Activated T-cell treated with anti-CD3 and anti-CD28 coated beads, Interleukin-2, amount 50 U/mL, for 48 hours (primary cell): ENCODE measurements around the gene DDX10.
"Not testable (repeated sequence)": the region's sequence is repeated elsewhere in the genome, so short reads cannot be mapped to it uniquely, and the experiment has no call there.

Experiments used
- DNase-seq, 2 experiments: peaks; one replicate each; pipeline ENCODE4 v3.0.0-alpha.2; 2020

The DDX10 gene

DNA sequence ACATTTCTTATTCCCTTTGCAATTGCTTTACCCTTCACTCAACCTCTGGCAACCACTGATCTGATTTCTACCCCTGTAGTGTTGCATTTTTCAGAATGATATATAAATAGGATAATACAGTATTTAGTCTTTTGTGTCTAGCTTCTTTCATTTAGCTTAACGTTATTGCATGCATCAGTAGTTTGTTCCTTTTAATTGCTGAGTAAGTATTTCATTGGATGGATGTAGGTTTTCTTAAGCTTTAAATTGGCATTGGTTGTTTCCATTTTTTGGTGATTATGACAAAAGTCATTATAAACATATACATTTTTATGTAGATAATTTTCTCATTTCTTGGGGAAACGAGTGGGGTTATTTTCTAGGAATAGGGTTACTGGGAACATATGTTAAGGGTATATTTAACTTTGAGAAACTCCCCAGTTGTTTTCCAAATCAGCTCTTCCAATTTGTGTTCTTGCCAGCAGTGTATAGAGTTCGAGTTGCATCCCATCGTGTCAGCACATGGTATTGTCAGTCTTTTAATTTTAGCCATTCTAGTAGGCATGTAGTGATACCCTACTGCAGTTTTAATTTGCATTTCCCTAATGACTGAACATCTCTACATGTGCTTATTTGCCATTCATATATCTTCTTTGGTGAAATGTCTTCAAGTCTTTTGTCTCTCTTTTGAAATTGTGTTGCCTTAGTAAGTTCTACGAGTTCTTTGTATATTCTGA is 60.3 kb downstream of the DDX10 start:
- DNase-seq = no peak

- DNase-seq = no peak
Observed at GRCh38 chr11:108726077-108726800, 61.4 kb downstream of the DDX10 start.

- no peak for DNase-seq
Observed at GRCh38 chr11:108727665-108728064, 62.8 kb downstream of the DDX10 start.

DNA sequence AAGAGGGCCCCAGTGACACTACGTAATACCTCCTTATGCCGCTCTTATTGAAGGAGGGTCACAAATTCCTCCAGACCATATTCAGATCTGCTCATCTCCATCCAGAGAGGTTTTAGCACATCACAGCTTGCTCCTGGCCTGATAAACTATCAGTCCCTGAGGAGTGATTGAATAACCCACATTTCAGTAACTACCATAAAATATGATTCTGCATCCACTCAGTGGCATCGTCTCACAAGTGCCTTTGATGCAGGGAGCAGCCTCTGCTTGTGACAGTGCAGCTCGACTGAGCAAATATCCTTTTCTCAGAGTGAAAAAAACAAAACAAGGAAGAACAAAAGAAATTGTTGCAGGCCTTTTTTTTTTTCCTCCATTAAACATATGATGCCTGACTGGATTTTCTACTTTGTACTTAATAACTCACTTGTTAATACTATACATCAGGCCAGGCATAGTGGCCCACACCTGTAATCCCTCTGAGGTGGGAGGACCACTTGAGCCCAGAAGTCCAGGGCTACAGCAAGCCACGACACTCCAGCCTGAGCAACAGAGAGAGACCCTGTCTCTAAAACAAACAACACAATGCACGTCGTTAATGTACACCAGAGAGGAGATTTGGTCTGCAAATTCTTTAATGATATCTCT is 64.5 kb downstream of the DDX10 start:
- DNase-seq = no peak

DNA sequence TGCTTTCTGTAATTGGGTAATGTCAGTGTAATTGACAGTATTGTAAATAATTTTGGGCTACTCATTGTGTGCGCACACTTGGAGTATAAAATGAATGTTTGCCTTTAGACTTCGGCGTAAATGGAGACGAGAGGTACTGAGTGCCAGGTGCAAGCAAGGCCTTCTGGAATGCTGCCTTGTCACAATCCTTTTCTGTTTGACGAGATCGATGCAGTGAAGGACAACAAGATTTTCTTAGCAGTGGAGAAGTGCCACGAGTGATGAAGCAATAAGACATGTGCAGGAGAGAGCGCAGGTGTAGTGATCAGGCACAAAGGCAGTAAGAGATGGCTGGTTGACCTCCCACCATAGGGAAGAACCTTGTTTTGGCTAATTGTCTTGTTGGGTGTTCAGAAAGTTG is 67.5 kb downstream of the DDX10 start:
- DNase-seq = no peak

DNA sequence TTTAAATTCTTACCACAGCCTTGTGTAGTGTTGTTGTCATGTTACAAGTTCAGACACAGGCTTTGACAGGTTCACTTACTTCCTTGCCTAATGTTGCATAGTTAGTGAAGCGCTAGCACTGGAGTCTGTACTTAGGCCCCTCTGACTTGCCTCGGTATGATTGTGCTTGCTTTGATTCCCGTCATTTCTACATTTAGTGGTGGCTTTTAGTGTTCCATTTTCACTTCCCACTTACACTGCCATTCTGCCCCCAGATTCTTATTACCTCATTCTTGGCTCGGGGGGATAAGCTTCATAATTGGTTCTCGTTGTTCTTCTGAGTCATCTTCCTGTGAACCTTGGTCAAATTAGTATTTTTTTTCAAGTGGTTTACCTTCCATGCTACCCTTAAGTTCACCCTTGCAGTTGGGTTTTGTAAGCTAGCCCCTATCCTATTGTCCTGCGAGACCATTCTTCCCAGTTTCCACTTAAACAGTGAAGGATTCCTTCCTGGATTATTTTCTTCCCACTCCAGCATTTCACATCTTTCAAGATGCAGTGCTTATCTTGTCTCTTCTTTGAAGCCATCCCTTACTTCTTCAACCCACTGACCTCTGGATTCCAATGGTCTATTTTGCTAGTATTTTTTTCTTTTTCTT is 68.7 kb downstream of the DDX10 start:
- DNase-seq = peak; percentile 33 to 47

- no peak for DNase-seq
Observed at GRCh38 chr11:108734283-108734682, 69.4 kb downstream of the DDX10 start.

DNA sequence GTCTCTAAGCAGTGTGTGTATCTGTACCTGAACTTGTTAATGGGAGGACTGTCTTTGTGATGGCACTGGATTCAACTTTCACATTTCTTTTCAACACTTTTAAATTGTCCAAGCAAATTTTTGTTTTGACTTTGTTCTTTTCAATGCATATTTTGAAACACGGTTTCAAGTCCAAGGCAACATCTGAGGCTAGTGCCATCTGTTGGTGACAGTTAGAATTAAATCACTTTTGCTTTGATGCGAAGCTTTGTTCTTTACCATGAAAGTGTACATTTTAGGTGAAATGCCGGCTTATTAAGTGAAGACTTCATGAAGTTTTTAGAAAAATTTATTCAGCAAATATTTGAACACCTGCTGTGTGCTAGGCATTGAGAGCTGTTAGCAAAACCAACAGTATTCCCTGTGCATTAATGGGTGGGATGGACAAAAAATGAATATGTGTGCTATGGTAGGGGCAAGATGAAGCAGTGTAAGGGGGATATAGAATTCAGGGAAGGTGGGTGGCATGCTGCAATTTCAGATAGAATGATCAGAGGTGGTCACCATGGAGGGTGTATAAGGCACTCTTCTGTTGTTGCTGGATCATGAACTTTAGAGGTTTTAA is 70.2 kb downstream of the DDX10 start:
- no peak for DNase-seq

- DNase-seq = not testable (repeated sequence)
Observed at GRCh38 chr11:108740132-108740531, 75.3 kb downstream of the DDX10 start.

DNA sequence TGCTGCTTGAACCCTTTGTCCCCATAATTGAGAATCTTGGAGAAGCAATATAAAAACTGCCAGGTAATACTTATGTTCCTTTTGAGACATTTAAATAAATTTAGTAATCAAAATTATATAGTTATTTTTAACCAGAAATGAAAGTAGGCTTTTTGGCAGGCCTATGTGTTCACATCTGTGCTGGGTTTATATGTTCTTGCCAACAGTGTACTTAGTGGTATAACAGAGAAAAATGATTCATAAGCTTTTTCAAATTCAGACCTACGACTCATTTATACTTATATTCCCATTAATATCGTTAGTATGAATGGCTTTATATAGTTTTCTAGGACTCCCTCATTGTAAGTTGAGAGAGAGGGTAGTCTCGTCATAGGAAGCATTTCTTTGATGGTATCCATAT is 79.0 kb downstream of the DDX10 start:
- no peak for DNase-seq

- DNase-seq = no peak
Observed at GRCh38 chr11:108748968-108749367, 84.1 kb downstream of the DDX10 start.

GRCh38 chr11:108751444-108751843 is 86.6 kb downstream of the DDX10 start:
- no peak for DNase-seq

DNA sequence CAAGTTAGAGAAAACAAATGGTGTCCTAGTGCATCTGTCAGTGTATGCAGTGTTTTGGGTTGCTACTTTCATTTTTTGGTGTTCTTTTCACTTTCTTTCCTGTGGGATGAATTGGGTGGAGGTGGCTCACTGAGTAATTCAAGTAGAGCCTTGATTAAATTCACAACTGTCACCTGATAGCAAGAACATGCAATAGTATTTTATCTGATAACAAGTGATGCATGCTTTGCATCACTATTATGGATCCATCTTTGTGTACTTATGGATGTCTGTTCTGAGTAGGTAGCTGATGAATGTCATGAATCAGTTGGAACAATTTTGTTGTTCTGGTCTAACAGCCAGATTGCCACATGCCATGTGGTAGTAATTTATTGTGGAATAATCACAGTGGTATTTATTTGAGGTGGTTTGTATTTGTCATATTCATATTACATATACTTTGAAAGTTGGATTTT is 87.5 kb downstream of the DDX10 start:
- no peak for DNase-seq

DNA sequence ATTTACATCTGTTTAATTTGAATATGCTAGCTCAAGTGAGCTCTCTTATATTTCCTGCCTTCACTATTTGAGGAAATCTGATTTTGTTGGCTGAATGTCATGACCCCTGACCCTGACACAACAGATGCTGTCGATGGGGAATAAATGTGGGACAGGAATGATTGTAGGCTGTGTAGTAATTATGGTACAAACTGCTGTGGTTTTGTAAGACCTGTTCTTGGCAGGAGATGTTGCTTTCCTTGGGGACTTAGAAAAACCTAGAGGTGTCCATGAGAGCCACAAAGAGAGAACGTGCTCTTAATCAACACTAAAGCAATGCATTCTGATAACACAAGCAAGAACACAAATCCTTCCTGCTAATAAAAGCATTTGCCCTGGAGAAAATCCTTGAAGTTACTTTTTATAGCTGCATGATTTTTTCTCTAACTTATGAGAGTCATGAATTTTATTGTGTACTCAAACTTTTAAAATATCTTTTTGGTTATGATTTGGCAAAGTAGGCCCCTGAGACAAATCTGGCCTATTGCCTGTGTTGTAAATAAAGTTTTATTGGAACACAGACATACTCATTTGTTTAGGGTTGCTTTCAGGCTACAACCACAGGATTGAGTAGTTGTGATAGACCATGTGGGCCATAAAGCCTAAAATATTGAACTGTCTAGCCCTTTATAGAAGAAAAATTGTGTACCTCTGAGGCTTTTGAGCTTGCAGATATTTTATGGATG is 90.2 kb downstream of the DDX10 start:
- no peak for DNase-seq

- no peak for DNase-seq
Observed at GRCh38 chr11:108757630-108758029, 92.8 kb downstream of the DDX10 start.

DNA sequence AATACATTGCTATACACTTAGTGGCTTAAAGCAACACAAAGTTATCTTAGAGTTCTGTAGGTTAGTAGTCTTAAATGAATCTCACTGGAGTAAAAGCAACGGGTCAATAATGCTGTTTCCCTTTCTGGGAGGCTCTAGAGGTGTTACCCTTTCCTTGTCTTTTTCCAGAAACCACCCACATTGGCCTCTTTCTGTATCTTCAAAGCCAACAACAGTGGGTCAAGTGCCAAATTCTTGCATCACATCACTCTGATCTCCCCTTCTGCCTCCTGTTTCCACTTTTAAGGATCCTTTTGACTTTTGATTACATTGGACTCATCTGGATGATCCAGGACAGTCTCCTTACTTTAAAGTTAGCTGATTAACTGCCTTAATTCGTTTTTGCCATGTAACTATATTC is 93.6 kb downstream of the DDX10 start:
- DNase-seq = no peak

- no peak for DNase-seq
Observed at GRCh38 chr11:108766596-108767173, 101.8 kb downstream of the DDX10 start.

DNA sequence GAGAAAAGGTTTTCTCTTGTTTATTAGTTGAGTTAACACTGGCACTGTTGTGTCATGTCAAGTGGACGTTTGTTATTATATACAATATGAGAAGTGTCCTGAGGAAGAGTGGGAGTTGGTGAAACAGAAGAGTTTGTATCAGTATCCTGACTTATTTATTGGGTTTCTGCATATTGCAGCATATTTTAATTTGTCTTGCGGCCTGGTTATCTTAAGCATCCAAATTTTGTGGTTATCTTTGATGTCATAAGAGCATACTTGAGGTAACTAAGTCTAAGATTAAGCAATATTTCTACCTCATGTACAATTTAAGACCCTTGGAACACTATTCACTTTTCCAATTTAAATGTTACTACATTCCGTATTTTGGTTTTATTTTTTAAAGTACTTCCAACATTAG is 103.5 kb downstream of the DDX10 start:
- no peak for DNase-seq

GRCh38 chr11:108768964-108769363 is 104.1 kb downstream of the DDX10 start:
- DNase-seq = no peak

DNA sequence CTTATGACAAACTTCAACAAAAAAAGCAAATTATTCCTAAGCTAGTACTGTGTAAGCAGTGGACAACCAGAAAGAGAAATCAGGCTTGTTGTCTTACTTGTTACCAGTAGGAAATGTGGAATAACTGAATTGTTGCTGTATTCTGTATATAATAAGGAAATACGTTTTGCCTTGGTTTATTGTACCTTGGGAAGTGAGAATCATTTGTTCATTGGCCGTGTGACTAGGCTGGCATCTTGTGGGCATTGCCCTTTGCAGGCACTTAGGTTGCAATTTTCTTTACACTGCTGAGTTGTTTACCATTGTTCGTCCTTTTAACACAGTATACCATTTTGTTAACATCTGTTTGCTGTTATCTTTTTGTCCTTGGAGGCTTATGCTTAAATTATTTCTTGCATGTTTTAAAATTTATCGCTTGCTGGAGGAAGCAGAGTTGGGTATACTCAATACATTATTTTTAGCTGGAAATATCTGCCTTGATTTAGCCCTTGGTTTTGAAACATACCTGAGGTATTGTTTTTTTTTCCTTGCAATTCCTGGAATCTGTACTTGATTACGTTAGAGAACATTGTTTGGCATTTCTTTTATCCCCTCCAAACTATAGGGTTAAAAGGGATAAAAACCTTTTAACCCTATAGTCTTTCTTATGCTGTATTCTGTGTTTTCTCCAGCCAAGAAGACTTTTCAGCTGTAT is 109.3 kb downstream of the DDX10 start:
- no peak for DNase-seq

- DNase-seq = no peak
Observed at GRCh38 chr11:108775324-108775723, 110.5 kb downstream of the DDX10 start.
